Right cardiac atrium (tissue), 5 donors: ENCODE measurements around the gene LYZL1. TPM values are rescaled to one million over a fixed set of nuclear protein-coding genes. Genes with fewer than 3 reads are reported as not detected.
"Not testable (repeated sequence)": the region's sequence is repeated elsewhere in the genome, so short reads cannot be mapped to it uniquely, and the experiment has no call there.

Experiments
- ATAC-seq, 2 donors: fragments of 200-7000 bp; cut with Tn5 transposase; one replicate each; pipeline versions ENCODE4 v1.8.0 to v1.9.1; 2020; ENCODE audit warnings: moderate library complexity in 2 of 2, mild to moderate bottlenecking in 1 of 2
- DNase-seq, 3 donors: peaks; one replicate each; pipeline ENCODE4 v3.0.0-alpha.2; 2020
- H3K27ac ChIP-seq: one replicate; pipeline ENCODE4 v1.5.1; 2013; ENCODE audit warnings: mild to moderate bottlenecking, low read length, control low read depth, moderate library complexity
- H3K27me3 ChIP-seq: one replicate; pipeline ENCODE4 v1.6.1; 2013; ENCODE audit not compliant: control insufficient read depth, insufficient read depth
- H3K4me1 ChIP-seq: one replicate; pipeline ENCODE4 v1.6.1; 2013; ENCODE audit warnings: low read length; ENCODE audit not compliant: control insufficient read depth, insufficient read depth
- H3K4me3 ChIP-seq: one replicate; pipeline ENCODE4 v1.5.1; 2013; ENCODE audit warnings: low read length, control low read depth
- H3K9me3 ChIP-seq: one replicate; pipeline ENCODE4 v1.6.1; 2013; ENCODE audit warnings: low read length; ENCODE audit not compliant: control insufficient read depth
- WGBS: extraction: QIAGEN DNeasy Blood & Tissue Kit; methylation state at CpG from one replicate; pipeline ENCODE4 v1.1.7; 2013; 5-methylcytosine and 5-hydroxymethylcytosine counted together
- intact Hi-C, 4 donors: fragments of 100-400 bp; cut with DNase I; formaldehyde crosslinking; loops; one replicate each; pipeline versions ENCODE4 v1.11.0 to v1.14.0; 2022 to 2023
- polyA plus RNA-seq: library from polyadenylated mRNA; stranded (reverse); fragments of 200-250 nt; gene quantifications from one replicate; pipeline ENCODE4 v1.2.3, GENCODE V29; 2013
- total RNA-seq, 4 donors: library from RNA; stranded (reverse); fragmentation: NEBNext Ultra II Directional; extraction: Animal tissue kit (Norgen Biotek cat#: 25700); gene quantifications; one replicate each; pipeline ENCODE4 v1.2.1, GENCODE V29; 2021
- donor health status: healthy with polysubstance abuse.
- donor health status: DM: no; HTN: yes; CAD: no.
- donor health status: DM: no; HTN: no; CAD: no.
- donor health status: DM: no; HTN: yes; CAD: no; lungs with severe emphysema.
- donor health status: DM: yes; HTN: yes; CAD: no.

The LYZL1 gene
- total and polyA plus RNA-seq, 5 donors: not detected

GRCh38 chr10:29308142-29308541 lies 19.3 kb downstream of the LYZL1 start:
- intact Hi-C loops: loop anchor here (10.0 kb wide), 5 partner anchors 173 to 683 kb away; no protein-coding TSS in a partner anchor
- 79% methylated on average over 11 of the region's 11 CpGs for WGBS
- H3K4me1 ChIP-seq, DNase-seq, H3K4me3 ChIP-seq, ATAC-seq, H3K27me3 ChIP-seq, H3K9me3 ChIP-seq, H3K27ac ChIP-seq: not testable (repeated sequence)

DNA sequence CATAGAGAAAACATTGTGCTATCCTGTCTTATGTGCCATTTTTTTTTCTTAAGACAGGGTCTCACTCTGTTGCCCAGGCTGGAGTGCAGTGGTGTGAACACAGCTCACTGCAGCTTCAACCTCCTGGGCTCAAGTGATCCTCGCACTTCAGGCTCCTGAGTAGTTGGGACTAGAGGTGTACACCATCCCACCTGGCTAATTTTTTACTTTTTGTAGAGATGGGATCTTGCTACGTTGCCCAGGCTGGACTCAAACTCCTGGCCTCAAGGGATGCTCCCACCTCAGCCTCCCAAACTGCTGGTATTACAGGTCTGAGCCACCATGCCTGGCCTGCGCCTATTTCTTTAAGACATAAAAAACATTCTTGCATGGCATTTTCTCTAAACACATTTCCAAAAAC lies 20.6 kb downstream of the LYZL1 start:
- no peak overlapping the region for H3K27ac ChIP-seq
- H3K4me3 ChIP-seq: no peak overlapping the region
- H3K27me3 ChIP-seq: no peaks in the 10 kb centered on the region
- no peaks in the 10 kb centered on the region for H3K9me3 ChIP-seq
- H3K4me1 ChIP-seq: no peaks in the 10 kb centered on the region
- DNase-seq (no peak), ATAC-seq (no peak)
- intact Hi-C loops: loop anchor here (10.0 kb wide), 5 partner anchors 175 to 685 kb away; no protein-coding TSS in a partner anchor
- WGBS: 66% methylated on average over 3 of the region's 3 CpGs

- WGBS: 69% methylated on average over 7 of the region's 7 CpGs
- not testable (repeated sequence) for H3K4me1 ChIP-seq, DNase-seq
Measured at GRCh38 chr10:29310463-29310862, 21.6 kb downstream of the LYZL1 start.

DNA sequence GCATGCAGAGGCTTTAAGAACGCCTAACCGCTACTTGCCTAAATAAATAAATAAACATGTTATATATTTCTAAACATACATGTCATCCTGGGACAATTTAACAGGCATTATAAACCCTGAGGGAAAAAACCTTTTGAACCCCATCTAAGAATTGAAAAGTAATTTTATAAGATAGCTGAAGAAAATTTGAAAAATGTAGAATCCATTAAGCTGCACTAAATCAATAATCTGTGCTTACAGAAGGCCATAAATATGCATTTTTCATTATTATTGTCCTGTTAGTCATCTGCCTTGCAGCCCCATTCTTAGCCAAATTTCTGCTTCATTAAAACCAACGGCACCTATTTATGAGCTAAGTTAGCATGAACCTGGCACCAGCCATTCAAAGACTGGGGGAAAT lies 24.2 kb downstream of the LYZL1 start:
- Histone ChIP-seq H3K27me3 (no peaks in the 10 kb centered on the region), H3K27ac (no peak overlapping the region), H3K4me3 (no peak overlapping the region), H3K4me1 (no peaks in the 10 kb centered on the region), H3K9me3 (no peaks in the 10 kb centered on the region)
- DNase-seq (no peak), ATAC-seq (no peak)
- intact Hi-C loops: no loop called here
- 83% methylated on average over 3 of the region's 3 CpGs for WGBS

More at GRCh38 chr10:29310463-29310862, 21.6 kb downstream of the LYZL1 start:
- H3K4me3 ChIP-seq, intact Hi-C loops, H3K27me3 ChIP-seq, ATAC-seq, H3K9me3 ChIP-seq, H3K27ac ChIP-seq: not testable (repeated sequence)

GRCh38 chr10:29314726-29315125 lies 25.9 kb downstream of the LYZL1 start:
- intact Hi-C loops: no loop called here
- Histone ChIP-seq H3K9me3 (no peaks in the 10 kb centered on the region), H3K4me1 (no peaks in the 10 kb centered on the region), H3K4me3 (no peak overlapping the region), H3K27me3 (no peaks in the 10 kb centered on the region), H3K27ac (no peak overlapping the region)
- no peak for ATAC-seq
- no peak for DNase-seq
- WGBS: 91% methylated on average over 8 of the region's 8 CpGs

- no peak for DNase-seq
- 85% methylated on average over 5 of the region's 5 CpGs for WGBS
- ATAC-seq: no peak
- Histone ChIP-seq H3K27ac (no peak overlapping the region), H3K4me1 (no peaks in the 10 kb centered on the region), H3K9me3 (no peaks in the 10 kb centered on the region), H3K4me3 (no peak overlapping the region), H3K27me3 (no peaks in the 10 kb centered on the region)
- intact Hi-C loops: no loop called here
Measured at GRCh38 chr10:29315814-29316213, 26.9 kb downstream of the LYZL1 start.

- ATAC-seq (no peak), DNase-seq (no peak)
- Histone ChIP-seq H3K4me3 (no peak overlapping the region), H3K27ac (no peak overlapping the region), H3K4me1 (no peaks in the 10 kb centered on the region), H3K27me3 (no peaks in the 10 kb centered on the region), H3K9me3 (no peaks in the 10 kb centered on the region)
- intact Hi-C loops: no loop called here
- 82% methylated on average over 8 of the region's 8 CpGs for WGBS
Measured at GRCh38 chr10:29316308-29317026, 27.6 kb downstream of the LYZL1 start.

- DNase-seq (no peak), ATAC-seq (no peak)
- no peaks in the 10 kb centered on the region for H3K27me3 ChIP-seq
- H3K27ac ChIP-seq: no peak overlapping the region
- 96% methylated on average over 2 of the region's 2 CpGs for WGBS
- no peaks in the 10 kb centered on the region for H3K4me1 ChIP-seq
- H3K9me3 ChIP-seq: no peaks in the 10 kb centered on the region
- H3K4me3 ChIP-seq: no peak overlapping the region
- intact Hi-C loops: no loop called here
Measured at GRCh38 chr10:29317027-29317420, 28.2 kb downstream of the LYZL1 start.

DNA sequence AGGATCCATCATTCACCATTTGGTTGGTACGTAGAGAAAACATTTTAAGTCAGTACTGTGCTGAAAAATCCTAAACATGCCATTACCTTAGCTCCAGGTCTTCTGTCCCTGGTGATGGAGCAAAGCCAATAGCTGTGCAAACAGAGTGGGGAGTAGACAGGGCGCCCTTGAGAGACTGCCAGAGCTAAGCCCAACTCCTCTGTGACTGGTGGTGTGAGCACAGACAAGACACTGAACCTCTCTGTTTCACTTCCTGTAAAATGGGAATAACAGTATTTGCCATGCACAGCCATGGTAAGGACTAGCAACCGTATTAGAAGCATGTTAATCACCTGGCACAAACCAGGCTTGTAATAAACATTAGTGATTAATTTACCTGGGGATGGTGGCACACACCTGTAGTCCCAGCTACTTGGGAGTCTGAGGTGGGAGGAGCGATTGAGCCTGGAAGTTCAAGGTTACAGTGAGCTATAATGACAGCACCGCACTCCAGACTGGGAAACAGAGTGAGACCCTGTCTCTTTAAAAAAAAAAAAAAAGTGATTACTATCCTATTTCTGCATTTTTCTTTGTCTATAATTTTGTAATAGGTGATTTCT lies 28.7 kb downstream of the LYZL1 start:
- H3K27me3 ChIP-seq: no peaks in the 10 kb centered on the region
- no peak overlapping the region for H3K4me3 ChIP-seq
- WGBS: 91% methylated on average over 5 of the region's 5 CpGs
- no peak overlapping the region for H3K27ac ChIP-seq
- H3K9me3 ChIP-seq: no peaks in the 10 kb centered on the region
- ATAC-seq (no peak), DNase-seq (no peak)
- no peaks in the 10 kb centered on the region for H3K4me1 ChIP-seq
- intact Hi-C loops: no loop called here

GRCh38 chr10:29318141-29319071 lies 29.5 kb downstream of the LYZL1 start:
- intact Hi-C loops, H3K9me3 ChIP-seq, H3K27ac ChIP-seq, H3K27me3 ChIP-seq, H3K4me1 ChIP-seq, H3K4me3 ChIP-seq: not testable (repeated sequence)
- ATAC-seq: peak; percentile 87 to 89
- DNase-seq: peak; percentile 64 to 90 (median 89)
- 5% methylated on average over 22 of the region's 22 CpGs for WGBS
